ENCODE data around the gene DOK3.

Gene DOK3

GRCh38 chr5:177497292-177498012, 12.2 kb downstream of the DOK3 start, which contains the start of gene PDLIM7:
Gene PDLIM7 (minus strand): TSS chr5:177497604. CDS start chr5:177496512, 1,092 bp downstream.
- Histone ChIP-seq H3K9ac (ENCODE audit: low read depth, low read length, poor library complexity, severe bottlenecking) (peak within 1 kb of the TSS; percentile 92), H3K9me2 (replicated peaks; ENCODE audit: low read depth, low read length) (no peaks in the 10 kb centered on the region), H3K4me2 (ENCODE audit: low read depth, low read length, poor library complexity, severe bottlenecking) (peak within 1 kb of the TSS; percentile 93), H3K4me3 (ENCODE audit: low read length, poor library complexity, severe bottlenecking) (peak within 1 kb of the TSS; percentile 82), H3F3A (ENCODE audit: low read depth) (no peaks in the 10 kb centered on the region), H3K79me2 (ENCODE audit: insufficient read depth, low read length) (peaks cover 36% of the 10 kb centered on the region; the same call in 1 of the 2 replicates), H3K4me1 (ENCODE audit: insufficient read depth, low read length, poor library complexity, severe bottlenecking) (peaks cover 5% of the 10 kb centered on the region), H3K9me3 (ENCODE audit: insufficient read depth, low read depth, low read length) (no peaks in the 10 kb centered on the region), H3K36me3 (ENCODE audit: insufficient read depth, low read length) (no peaks in the 10 kb centered on the region), H4K20me1 (ENCODE audit: insufficient read depth, low read length, poor library complexity, severe bottlenecking) (peaks cover 9% of the 10 kb centered on the region), H3K27me3 (ENCODE audit: insufficient read depth, low read length, poor library complexity, severe bottlenecking) (no peaks in the 10 kb centered on the region), H2AFZ (ENCODE audit: low read length) (0 out of 2 replicates have a peak within 1 kb of the TSS, but pooled peaks have one; percentile 27)
- TF ChIP-seq CTCF (conservative IDR thresholded peaks at IDR 0.05; ENCODE audit: low read length) (no peak), EZH2phosphoT487 (IDR thresholded peaks at IDR 0.05; ENCODE audit: borderline replicate concordance) (no peak)

GRCh38 chr5:177496727-177497291, 12.8 kb downstream of the DOK3 start:
- Histone ChIP-seq H3K9me3 (ENCODE audit: insufficient read depth, low read depth, low read length) (no peaks in the 10 kb centered on the region), H2AFZ (ENCODE audit: low read length) (0 out of 2 replicates have a peak overlapping the region, but pooled peaks have one; percentile 27), H3K36me3 (ENCODE audit: insufficient read depth, low read length) (no peaks in the 10 kb centered on the region), H3F3A (ENCODE audit: low read depth) (no peaks in the 10 kb centered on the region), H3K27me3 (ENCODE audit: insufficient read depth, low read length, poor library complexity, severe bottlenecking) (no peaks in the 10 kb centered on the region), H3K4me1 (ENCODE audit: insufficient read depth, low read length, poor library complexity, severe bottlenecking) (peaks cover 5% of the 10 kb centered on the region), H3K4me2 (ENCODE audit: low read depth, low read length, poor library complexity, severe bottlenecking) (peak overlapping the region; percentile 93), H3K9ac (ENCODE audit: low read depth, low read length, poor library complexity, severe bottlenecking) (peak overlapping the region; percentile 92), H3K79me2 (ENCODE audit: insufficient read depth, low read length) (peaks cover 36% of the 10 kb centered on the region; the same call in 1 of the 2 replicates), H4K20me1 (ENCODE audit: insufficient read depth, low read length, poor library complexity, severe bottlenecking) (peaks cover 9% of the 10 kb centered on the region), H3K4me3 (ENCODE audit: low read length, poor library complexity, severe bottlenecking) (peak overlapping the region; percentile 82), H3K9me2 (replicated peaks; ENCODE audit: low read depth, low read length) (no peaks in the 10 kb centered on the region)
- TF ChIP-seq CTCF (conservative IDR thresholded peaks at IDR 0.05; ENCODE audit: low read length), result no peak

- Histone ChIP-seq H3K9me2 (replicated peaks; ENCODE audit: low read depth, low read length) (no peaks in the 10 kb centered on the region), H3K4me1 (ENCODE audit: insufficient read depth, low read length, poor library complexity, severe bottlenecking) (peaks cover 5% of the 10 kb centered on the region), H3K9ac (ENCODE audit: low read depth, low read length, poor library complexity, severe bottlenecking) (peak overlapping the region; percentile 92), H3K4me2 (ENCODE audit: low read depth, low read length, poor library complexity, severe bottlenecking) (peak overlapping the region; percentile 93), H4K20me1 (ENCODE audit: insufficient read depth, low read length, poor library complexity, severe bottlenecking) (peaks cover 9% of the 10 kb centered on the region), H3K36me3 (ENCODE audit: insufficient read depth, low read length) (no peaks in the 10 kb centered on the region), H3K79me2 (ENCODE audit: insufficient read depth, low read length) (peaks cover 36% of the 10 kb centered on the region; the same call in 1 of the 2 replicates), H2AFZ (ENCODE audit: low read length) (no peak overlapping the region), H3K27me3 (ENCODE audit: insufficient read depth, low read length, poor library complexity, severe bottlenecking) (no peaks in the 10 kb centered on the region), H3K9me3 (ENCODE audit: insufficient read depth, low read depth, low read length) (no peaks in the 10 kb centered on the region), H3F3A (ENCODE audit: low read depth) (no peaks in the 10 kb centered on the region), H3K4me3 (ENCODE audit: low read length, poor library complexity, severe bottlenecking) (peak overlapping the region; percentile 82)
- TF ChIP-seq EZH2phosphoT487 (IDR thresholded peaks at IDR 0.05; ENCODE audit: borderline replicate concordance) (no peak), CTCF (conservative IDR thresholded peaks at IDR 0.05; ENCODE audit: low read length) (0 out of 2 replicates have a peak, but pooled peaks have one; percentile 10)
These were observed 13.4 kb downstream of the DOK3 start for GRCh38 chr5:177496070-177496726.
